H9 (cell line): ENCODE results near the gene MOCS1. TPM values are rescaled to one million over a fixed set of nuclear protein-coding genes. Genes with fewer than 3 reads are reported as not detected.

ENCODE experiments used
- DNase-seq: peaks from one replicate; pipeline ENCODE4 v3.0.0-alpha.2; 2017
- H2AFZ ChIP-seq: one replicate; pipeline ENCODE4 v1.6.1; 2013; ENCODE audit warnings: mild to moderate bottlenecking, low read length, control low read depth, moderate library complexity
- H2AK5ac ChIP-seq: 2 replicates; pipeline ENCODE4 v1.6.1; 2013; ENCODE audit warnings: low read length, control low read depth, mixed read lengths; ENCODE audit not compliant: insufficient read length
- H2BK120ac ChIP-seq: one replicate; pipeline ENCODE4 v1.6.1; 2013; ENCODE audit warnings: low read depth, mild to moderate bottlenecking, low read length, control low read depth, inconsistent platforms; ENCODE audit not compliant: poor library complexity, severe bottlenecking
- H2BK12ac ChIP-seq: 2 replicates; pipeline ENCODE4 v1.6.1; 2013; ENCODE audit warnings: low read length, control low read depth, mixed read lengths, low read depth; ENCODE audit not compliant: insufficient read length
- H2BK15ac ChIP-seq: 2 replicates; pipeline ENCODE4 v1.6.1; 2013; ENCODE audit warnings: low read depth, low read length, control low read depth
- H2BK20ac ChIP-seq: one replicate; pipeline ENCODE4 v1.6.1; 2013; ENCODE audit warnings: low read depth, mild to moderate bottlenecking, low read length, control low read depth, inconsistent platforms; ENCODE audit not compliant: poor library complexity, severe bottlenecking
- H2BK5ac ChIP-seq: 2 replicates; pipeline ENCODE4 v1.6.1; 2013; ENCODE audit warnings: low read length, control low read depth, mixed read lengths; ENCODE audit not compliant: insufficient read length
- H3K14ac ChIP-seq: 2 replicates; pipeline ENCODE4 v1.6.1; 2013; ENCODE audit warnings: low read length, control low read depth; ENCODE audit not compliant: insufficient read depth
- H3K18ac ChIP-seq: 2 replicates; pipeline ENCODE4 v1.6.1; 2013; ENCODE audit warnings: low read depth, mild to moderate bottlenecking, mixed read lengths, low read length, control low read depth; ENCODE audit not compliant: insufficient read length
- H3K23ac ChIP-seq: 2 replicates; pipeline ENCODE4 v1.6.1; 2013; ENCODE audit warnings: low read length, control low read depth, mixed read lengths, low read depth; ENCODE audit not compliant: insufficient read length
- H3K23me2 ChIP-seq: 2 replicates; pipeline ENCODE4 v1.6.1; 2013; ENCODE audit warnings: low read depth, mild to moderate bottlenecking, mixed read lengths, low read length, control low read depth; ENCODE audit not compliant: insufficient read length, poor library complexity, severe bottlenecking
- H3K27ac ChIP-seq: 2 replicates; pipeline ENCODE4 v1.5.1; 2013; ENCODE audit warnings: low read length, control low read depth, mixed read lengths, low read depth; ENCODE audit not compliant: insufficient read length
- H3K27me3 ChIP-seq: 2 replicates; pipeline ENCODE4 v1.6.1; 2013; ENCODE audit warnings: low read length, control low read depth, inconsistent platforms; ENCODE audit not compliant: insufficient read depth
- H3K4ac ChIP-seq: 2 replicates; pipeline ENCODE4 v1.6.1; 2013; ENCODE audit warnings: low read depth, mild to moderate bottlenecking, control low read depth, inconsistent platforms, low read length, moderate library complexity
- H3K4me1 ChIP-seq: 2 replicates; pipeline ENCODE4 v1.6.1; 2013; ENCODE audit warnings: low read length, control low read depth, inconsistent platforms; ENCODE audit not compliant: insufficient read depth
- H3K4me2 ChIP-seq: 2 replicates; pipeline ENCODE4 v1.6.1; 2013; ENCODE audit warnings: low read length, control low read depth, mixed read lengths; ENCODE audit not compliant: insufficient read length, insufficient read depth
- H3K56ac ChIP-seq: 2 replicates; pipeline ENCODE4 v1.6.1; 2013; ENCODE audit warnings: low read depth, mild to moderate bottlenecking, mixed read lengths, low read length, control low read depth; ENCODE audit not compliant: insufficient read length
- H3K79me1 ChIP-seq: 2 replicates; pipeline ENCODE4 v1.6.1; 2013; ENCODE audit warnings: low read depth, mild to moderate bottlenecking, moderate library complexity, low read length, control low read depth, inconsistent platforms; ENCODE audit not compliant: insufficient read depth, poor library complexity, severe bottlenecking
- H3K79me2 ChIP-seq: 2 replicates; pipeline ENCODE4 v1.6.1; 2013; ENCODE audit warnings: low read length, control low read depth, inconsistent platforms; ENCODE audit not compliant: insufficient read depth
- H3K9ac ChIP-seq: 2 replicates; pipeline ENCODE4 v1.6.1; 2013; ENCODE audit warnings: low read length, control low read depth, mixed read lengths; ENCODE audit not compliant: insufficient read length; ENCODE audit errors: extremely low read depth
- H3K9me3 ChIP-seq: one replicate; pipeline ENCODE4 v1.6.1; 2013; ENCODE audit warnings: low read depth, low read length, inconsistent platforms; ENCODE audit not compliant: control insufficient read depth
- H3T11ph ChIP-seq: one replicate; pipeline ENCODE4 v1.6.1; 2013; ENCODE audit warnings: mild to moderate bottlenecking, low read length, control low read depth, inconsistent platforms
- H4K20me1 ChIP-seq: one replicate; pipeline ENCODE4 v1.6.1; 2013; ENCODE audit not compliant: control insufficient read depth, insufficient read length, insufficient read depth
- H4K5ac ChIP-seq: 2 replicates; pipeline ENCODE4 v1.6.1; 2013; ENCODE audit warnings: low read depth, mild to moderate bottlenecking, mixed read lengths, low read length, control low read depth; ENCODE audit not compliant: insufficient read length
- H4K8ac ChIP-seq: replicated peaks from 2 replicates; pipeline ENCODE4 v1.6.1; 2013; ENCODE audit warnings: low read length, control low read depth, mixed read lengths, low read depth; ENCODE audit not compliant: insufficient read length
- H4K91ac ChIP-seq: 2 replicates; pipeline ENCODE4 v1.6.1; 2013; ENCODE audit warnings: low read depth, mild to moderate bottlenecking, moderate library complexity, mixed read lengths, low read length, control low read depth; ENCODE audit not compliant: insufficient read length
- H3K27ac Mint-ChIP-seq, 3 experiments: 2 replicates in 2 of 3; 3 replicates in 1 of 3; pipeline ENCODE4 v1.8.0; 2020 to 2021; ENCODE audit warnings: mixed read lengths in 3 of 3, mild to moderate bottlenecking in 1 of 3, moderate library complexity in 1 of 3
- H3K27me3 Mint-ChIP-seq: 2 replicates; pipeline ENCODE4 v1.8.0; 2021; ENCODE audit warnings: low read depth, mild to moderate bottlenecking, moderate library complexity, mixed read lengths
- H3K36me3 Mint-ChIP-seq, 3 experiments: 2 replicates in 2 of 3; 3 replicates in 1 of 3; pipeline ENCODE4 v1.8.0; 2020 to 2021; ENCODE audit warnings: low read depth in 3 of 3, mixed read lengths in 3 of 3; ENCODE audit not compliant: insufficient read depth in 1 of 3
- H3K4me1 Mint-ChIP-seq, 2 experiments: 2 replicates each; pipeline ENCODE4 v1.8.0; 2020; ENCODE audit warnings: mixed read lengths in 2 of 2
- H3K4me3 Mint-ChIP-seq, 2 experiments: 2 replicates in 1 of 2; 3 replicates in 1 of 2; pipeline ENCODE4 v1.8.0; 2020 to 2021; ENCODE audit warnings: mild to moderate bottlenecking in 2 of 2, mixed read lengths in 2 of 2, moderate library complexity in 1 of 2
- H3K9me3 Mint-ChIP-seq, 2 experiments: 2 replicates in 1 of 2; 3 replicates in 1 of 2; pipeline ENCODE4 v1.8.0; 2020; ENCODE audit warnings: mild to moderate bottlenecking in 2 of 2, mixed read lengths in 2 of 2, moderate library complexity in 1 of 2
- WGBS: extraction: QIAGEN DNeasy Blood & Tissue Kit; methylation state at CpG from one replicate; pipeline ENCODE4 v1.1.7; 2013; ENCODE audit warnings: missing lambda C conversion rate, low lambda C conversion rate, mixed read lengths; ENCODE audit not compliant: insufficient read length; ENCODE audit errors: extremely low coverage; 5-methylcytosine and 5-hydroxymethylcytosine counted together
- total RNA-seq: library from RNA; stranded (reverse); gene quantifications from 2 replicates; pipeline ENCODE4 v1.2.1, GENCODE V29; 2021
- TF ChIP-seq, protein P1 (sequence below): fragments of 200-600 bp; sonication (generic); conservative IDR thresholded peaks from 3 replicates; pipeline ENCODE4 v1.8.0; 2021; ENCODE audit warnings: antibody characterized with exemption, mild to moderate bottlenecking

The MOCS1 gene
- total RNA-seq, 1 experiment from 2014 or later: 15.2 TPM

DNA sequence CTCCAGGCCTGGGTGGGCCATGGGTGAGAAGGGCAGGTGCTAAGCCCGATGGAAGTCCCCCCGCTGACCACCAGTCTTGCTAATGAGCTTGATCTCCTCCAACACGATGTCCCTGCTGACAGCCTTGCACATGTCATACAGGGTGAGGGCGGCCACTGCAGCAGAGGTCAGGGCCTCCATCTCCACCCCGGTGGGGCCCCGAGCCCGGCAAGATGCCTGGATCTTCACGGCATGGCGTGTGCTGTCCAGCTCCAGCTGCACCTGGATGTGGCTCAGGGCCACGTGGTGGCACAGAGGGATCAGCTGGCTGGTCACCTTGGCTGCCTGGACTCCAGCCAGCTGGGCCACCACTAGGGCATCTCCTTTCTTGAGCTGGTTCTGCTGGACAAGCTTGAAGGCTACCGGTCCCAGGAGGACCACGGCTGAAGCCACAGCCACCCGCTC lies 27.9 kb downstream of the MOCS1 start:
- Histone ChIP-seq H3K23ac (no peak overlapping the region), H4K91ac (no peak overlapping the region), H3K56ac (no peak overlapping the region), H3K79me1 (no peaks in the 10 kb centered on the region), H4K5ac (no peak overlapping the region), H2BK120ac (no peak overlapping the region), H3T11ph (no peak overlapping the region), H3K4ac (no peak overlapping the region), H3K23me2 (no peaks in the 10 kb centered on the region), H3K79me2 (no peaks in the 10 kb centered on the region; the same call in 1 of the 2 replicates), H3K18ac (no peak overlapping the region), H3K9me3 (no peaks in the 10 kb centered on the region), H3K4me2 (no peak overlapping the region), H3K27me3 (no peaks in the 10 kb centered on the region; the same call in 1 of the 2 replicates), H2BK5ac (no peak overlapping the region), H3K14ac (no peak overlapping the region), H2BK20ac (no peak overlapping the region), H2BK15ac (no peak overlapping the region), H3K27ac (no peak overlapping the region), H4K20me1 (no peaks in the 10 kb centered on the region), H4K8ac (no peak overlapping the region), H2AK5ac (no peak overlapping the region), H2AFZ (no peak overlapping the region), H3K4me1 (no peaks in the 10 kb centered on the region), H2BK12ac (no peak overlapping the region), H3K9ac (no peak overlapping the region)
- Mint-ChIP-seq H3K36me3 (peaks cover 26 to 28% (median 27%) of the 10 kb centered on the region in 3 experiments), H3K27me3 (peaks cover 2% of the 10 kb centered on the region; the same call in 1 of the 2 replicates), H3K9me3 (no peaks in the 10 kb centered on the region), H3K27ac (no peak overlapping the region), H3K4me3 (no peak overlapping the region), H3K4me1 (peaks cover 5 to 6% of the 10 kb centered on the region in 2 experiments; a peak in 2 of 4 replicates)
- DNase-seq: no peak
- no CpG with 5 or more reads among the region's 13 CpGs for WGBS
- TF ChIP-seq, protein P1, sequence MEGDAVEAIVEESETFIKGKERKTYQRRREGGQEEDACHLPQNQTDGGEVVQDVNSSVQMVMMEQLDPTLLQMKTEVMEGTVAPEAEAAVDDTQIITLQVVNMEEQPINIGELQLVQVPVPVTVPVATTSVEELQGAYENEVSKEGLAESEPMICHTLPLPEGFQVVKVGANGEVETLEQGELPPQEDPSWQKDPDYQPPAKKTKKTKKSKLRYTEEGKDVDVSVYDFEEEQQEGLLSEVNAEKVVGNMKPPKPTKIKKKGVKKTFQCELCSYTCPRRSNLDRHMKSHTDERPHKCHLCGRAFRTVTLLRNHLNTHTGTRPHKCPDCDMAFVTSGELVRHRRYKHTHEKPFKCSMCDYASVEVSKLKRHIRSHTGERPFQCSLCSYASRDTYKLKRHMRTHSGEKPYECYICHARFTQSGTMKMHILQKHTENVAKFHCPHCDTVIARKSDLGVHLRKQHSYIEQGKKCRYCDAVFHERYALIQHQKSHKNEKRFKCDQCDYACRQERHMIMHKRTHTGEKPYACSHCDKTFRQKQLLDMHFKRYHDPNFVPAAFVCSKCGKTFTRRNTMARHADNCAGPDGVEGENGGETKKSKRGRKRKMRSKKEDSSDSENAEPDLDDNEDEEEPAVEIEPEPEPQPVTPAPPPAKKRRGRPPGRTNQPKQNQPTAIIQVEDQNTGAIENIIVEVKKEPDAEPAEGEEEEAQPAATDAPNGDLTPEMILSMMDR: no peak
